SK-N-MC (cell line): ENCODE measurements around the gene HLA-DOB.

Source experiments
- EZH2 ChIP-seq: fragments of 200-600 bp; sonication (generic); IDR thresholded peaks from one replicate; pipeline ENCODE4 v1.6.1; 2017; ENCODE audit warnings: antibody characterized with exemption
- POLR2AphosphoS5 ChIP-seq: IDR thresholded peaks from 2 replicates; pipeline ENCODE4 v1.6.1; 2012; ENCODE audit warnings: mild to moderate bottlenecking, low read depth, low read length, borderline replicate concordance

GRCh38 chr6:32853541-32854375 lies 37.0 kb upstream of the HLA-DOB start, which contains the start of the genes PSMB9 and TAP1:
- no peak for TF ChIP-seq POLR2AphosphoS5
- no peak for TF ChIP-seq EZH2
